ENCODE measurements around the gene SEC31B. TPM values are rescaled to one million over a fixed set of nuclear protein-coding genes. Genes with fewer than 3 reads are reported as not detected.

SEC31B gene
- total RNA-seq, 2 experiments from 2014 or later: 138 to 139 TPM

DNA sequence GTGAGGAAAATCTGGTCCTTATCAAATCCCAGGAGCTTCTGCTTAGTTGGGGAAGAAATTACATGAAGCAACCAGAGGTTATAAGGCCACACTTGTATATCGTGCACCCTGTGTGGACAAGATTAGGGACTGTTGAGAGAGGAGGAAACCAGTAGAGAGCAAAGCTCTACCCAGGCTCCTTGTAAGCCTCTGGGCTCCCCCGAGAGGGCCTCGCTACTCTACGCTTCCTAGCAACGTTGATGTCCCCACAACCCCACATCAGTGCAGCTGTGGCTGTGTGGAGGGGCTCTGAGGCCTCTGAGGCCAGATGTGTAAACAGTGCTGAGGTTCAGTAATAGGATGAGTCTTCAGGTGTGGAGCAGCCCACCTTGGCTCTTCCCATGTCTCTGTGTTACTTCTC is 32.1 kb upstream of the SEC31B start:
- ChIA-PET CTCF (interaction anchor here (1.0 kb wide), 1 partner anchor 9 kb away, joined by 4 read pairs; no protein-coding TSS in a partner anchor), POLR2A (interaction anchor here (0.6 kb wide), 1 partner anchor 48 kb away, joined by 3 read pairs; no protein-coding TSS in a partner anchor)
- Mint-ChIP-seq H3K4me3 (no peak overlapping the region), H3K36me3 (ENCODE audit: low read depth) (peaks cover 36% of the 10 kb centered on the region), H3K27me3 (no peaks in the 10 kb centered on the region), H3K27ac (no peak overlapping the region), H3K4me1 (peaks cover 1% of the 10 kb centered on the region), H3K9me3 (no peaks in the 10 kb centered on the region)
- no peak for DNase-seq

DNA sequence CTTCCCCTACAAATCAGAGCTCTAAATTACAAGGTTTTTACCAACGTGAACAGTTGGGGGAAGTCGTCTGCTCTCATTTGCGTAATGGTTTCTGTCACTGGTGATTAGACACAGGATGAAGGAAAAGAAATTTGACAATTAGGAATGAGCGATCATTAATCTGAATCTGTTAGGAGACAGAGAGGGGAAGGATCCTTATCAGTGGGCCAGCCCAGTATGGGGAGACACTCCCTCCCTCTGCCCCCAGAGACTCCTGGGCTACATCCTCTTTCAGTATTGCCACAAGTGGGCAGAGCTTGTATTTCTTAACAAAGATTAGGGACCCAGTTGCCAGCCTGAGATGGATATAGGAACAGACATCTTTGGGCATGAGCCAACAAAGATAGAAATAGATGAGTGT is 31.5 kb upstream of the SEC31B start:
- no peaks in the 10 kb centered on the region for H3K9me3 Mint-ChIP-seq
- CTCF ChIA-PET: interaction anchor here (1.1 kb wide), 1 partner anchor 15 kb away, joined by 3 read pairs; the partner anchor contains the start of gene HIF1AN
- H3K27me3 Mint-ChIP-seq: no peaks in the 10 kb centered on the region
- no peak for DNase-seq
- H3K4me3 Mint-ChIP-seq: no peak overlapping the region
- H3K36me3 Mint-ChIP-seq (ENCODE audit: low read depth): peaks cover 39% of the 10 kb centered on the region
- H3K4me1 Mint-ChIP-seq: peaks cover 2% of the 10 kb centered on the region
- no peak overlapping the region for H3K27ac Mint-ChIP-seq
- POLR2A ChIA-PET: interaction anchor here (0.6 to 3.8 kb wide), 3 partner anchors 15 to 192 kb away, joined by 3 to 12 read pairs (median 3); partner anchors contain the start of gene HIF1AN

DNA sequence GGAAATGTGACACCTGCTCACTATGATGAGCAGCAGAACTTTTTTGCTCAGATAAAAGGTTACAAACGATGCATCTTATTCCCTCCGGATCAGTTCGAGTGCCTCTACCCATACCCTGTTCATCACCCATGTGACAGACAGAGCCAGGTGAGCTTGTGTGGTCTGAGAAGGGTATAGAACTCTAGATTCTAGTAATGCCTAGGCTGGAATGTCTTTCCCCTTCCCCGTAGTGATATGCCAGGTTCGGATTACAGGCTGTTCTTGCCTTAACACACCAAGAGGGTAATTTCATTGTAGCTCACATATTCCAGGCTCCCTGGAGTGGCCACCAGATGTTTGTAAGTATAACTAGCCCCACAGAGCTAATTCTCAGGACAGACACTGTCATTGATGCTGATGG is 25.3 kb upstream of the SEC31B start:
- POLR2A ChIA-PET: interaction anchor here (0.6 to 2.2 kb wide), 2 partner anchors 9 to 81 kb away, joined by 3 to 9 read pairs; partner anchors contain the start of gene HIF1AN

DNA sequence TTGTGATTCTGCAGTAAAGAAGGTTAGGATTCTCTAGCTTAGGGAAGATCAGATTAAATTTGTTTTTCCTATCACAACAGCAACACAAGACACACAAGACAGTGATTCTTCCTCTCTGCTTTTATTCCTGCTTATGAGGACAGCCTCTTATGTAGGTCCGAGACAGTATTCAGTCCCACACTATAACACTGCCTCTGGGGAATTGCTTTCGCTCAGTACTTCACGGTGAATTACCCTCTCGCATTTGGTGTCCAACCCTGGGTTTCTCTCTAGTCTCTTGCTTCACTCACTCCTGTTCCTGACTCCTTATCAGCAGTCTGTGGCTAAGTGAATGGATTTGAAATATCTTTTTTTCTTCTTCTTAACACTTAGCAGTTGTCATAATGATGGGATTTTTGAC is 17.8 kb upstream of the SEC31B start:
- CTCF ChIA-PET: interaction anchor here (2.6 kb wide), 1 partner anchor 19 kb away, joined by 13 read pairs; no protein-coding TSS in a partner anchor
- Mint-ChIP-seq H3K27me3 (no peaks in the 10 kb centered on the region), H3K27ac (no peak overlapping the region)

More for the DNA sequence above, 25.3 kb upstream of the SEC31B start:
- no peaks in the 10 kb centered on the region for H3K9me3 Mint-ChIP-seq
- peaks cover 70% of the 10 kb centered on the region for H3K36me3 Mint-ChIP-seq (ENCODE audit: low read depth)
- H3K4me1 Mint-ChIP-seq: peaks cover 6% of the 10 kb centered on the region
- H3K27me3 Mint-ChIP-seq: no peaks in the 10 kb centered on the region
- DNase-seq: no peak
- CTCF ChIA-PET: interaction anchor here (0.6 to 2.0 kb wide), 4 partner anchors 9 to 69 kb away, joined by 3 to 9 read pairs (median 4); partner anchors contain the start of gene HIF1AN
- H3K4me3 Mint-ChIP-seq: no peak overlapping the region
- no peak overlapping the region for H3K27ac Mint-ChIP-seq

DNA sequence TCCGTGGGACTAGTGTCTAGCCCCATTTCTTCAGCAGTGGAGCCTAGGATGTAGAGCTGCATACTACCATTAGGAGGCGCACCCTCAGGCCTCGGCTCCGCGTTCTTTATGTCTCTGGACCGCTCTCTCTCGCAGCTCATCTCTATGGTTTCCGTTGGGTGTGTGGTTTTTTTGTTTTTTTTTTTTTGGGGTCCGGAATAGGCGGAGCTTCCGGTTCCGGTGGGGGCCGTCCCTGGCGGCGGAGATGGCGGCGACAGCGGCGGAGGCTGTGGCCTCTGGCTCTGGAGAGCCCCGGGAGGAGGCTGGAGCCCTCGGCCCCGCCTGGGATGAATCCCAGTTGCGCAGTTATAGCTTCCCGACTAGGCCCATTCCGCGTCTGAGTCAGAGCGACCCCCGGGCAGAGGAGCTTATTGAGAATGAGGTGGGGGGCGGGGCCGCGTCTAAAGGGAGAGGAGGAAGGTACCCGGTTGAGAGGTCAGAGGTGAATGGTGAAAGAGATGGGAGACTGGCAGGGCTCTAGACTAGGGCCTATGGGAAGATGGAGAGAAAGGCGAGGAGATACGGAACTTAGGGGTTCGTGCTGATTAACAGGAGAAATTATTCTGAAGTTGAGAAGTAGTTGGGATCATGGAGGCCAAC is 16.2 kb upstream of the SEC31B start, which contains the start of gene HIF1AN:
Gene HIF1AN (plus strand): TSS at position 229 of the 639 bp plus-strand sequence. CDS start 16 bp downstream, at position 245.
- no peaks in the 10 kb centered on the region for H3K27me3 Mint-ChIP-seq
- H3K36me3 Mint-ChIP-seq (ENCODE audit: low read depth): peaks cover 30% of the 10 kb centered on the region
- peak within 1 kb of the TSS; percentile 22 for H3K27ac Mint-ChIP-seq
- H3K4me3 Mint-ChIP-seq: no peak within 1 kb of the TSS
- ChIA-PET POLR2A (interaction anchor here (0.8 to 2.3 kb wide), 20 partner anchors 9 to 804 kb away, joined by 3 to 43 read pairs (median 4); partner anchors contain the start of genes COX15, CUTC, ERLIN1 and KAZALD1), CTCF (interaction anchor here (0.6 to 2.6 kb wide), 23 partner anchors 9 to 679 kb away, joined by 3 to 33 read pairs (median 6); partner anchors contain the start of genes BLOC1S2, SCD, SEC31B and SLF2)
- H3K9me3 Mint-ChIP-seq: no peaks in the 10 kb centered on the region
- peak; percentile 92 for DNase-seq
- H3K4me1 Mint-ChIP-seq: peaks cover 16% of the 10 kb centered on the region

More for the DNA sequence above, 17.8 kb upstream of the SEC31B start:
- peaks cover 42% of the 10 kb centered on the region for H3K36me3 Mint-ChIP-seq (ENCODE audit: low read depth)
- peaks cover 8% of the 10 kb centered on the region for H3K4me1 Mint-ChIP-seq
- POLR2A ChIA-PET: no interaction called here
- H3K9me3 Mint-ChIP-seq: no peaks in the 10 kb centered on the region
- no peak for DNase-seq
- no peak overlapping the region for H3K4me3 Mint-ChIP-seq

DNA sequence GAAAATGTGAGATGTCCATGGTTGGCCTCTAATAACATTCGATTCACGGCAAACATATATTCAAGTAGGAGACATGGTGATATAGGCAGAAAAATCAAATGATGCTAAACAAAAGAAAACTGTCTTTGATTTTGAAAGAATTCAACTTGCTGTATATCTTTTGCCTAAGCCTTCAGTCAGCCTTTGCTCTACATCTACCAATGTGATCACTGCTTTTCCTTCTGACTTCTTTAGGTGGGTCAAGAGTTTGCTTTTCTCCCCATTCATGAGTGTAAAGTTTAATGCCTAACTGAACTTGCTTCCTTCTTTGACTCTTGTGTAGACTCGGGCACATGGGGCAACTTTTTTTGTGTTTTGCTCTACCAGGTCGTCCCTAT is 15.7 kb upstream of the SEC31B start:
- Mint-ChIP-seq H3K9me3 (no peaks in the 10 kb centered on the region), H3K27me3 (no peaks in the 10 kb centered on the region), H3K4me3 (no peak overlapping the region), H3K36me3 (ENCODE audit: low read depth) (peaks cover 25% of the 10 kb centered on the region), H3K27ac (peak overlapping the region; percentile 5), H3K4me1 (peaks cover 15% of the 10 kb centered on the region)
- DNase-seq: no peak
- ChIA-PET CTCF (interaction anchor here (0.6 to 2.6 kb wide), 20 partner anchors 9 to 463 kb away, joined by 3 to 33 read pairs (median 6); partner anchors contain the start of genes BLOC1S2, SCD and SEC31B), POLR2A (interaction anchor here (0.7 to 2.3 kb wide), 20 partner anchors 8 to 803 kb away, joined by 3 to 43 read pairs (median 4); partner anchors contain the start of genes COX15, CUTC, ERLIN1 and KAZALD1)

DNA sequence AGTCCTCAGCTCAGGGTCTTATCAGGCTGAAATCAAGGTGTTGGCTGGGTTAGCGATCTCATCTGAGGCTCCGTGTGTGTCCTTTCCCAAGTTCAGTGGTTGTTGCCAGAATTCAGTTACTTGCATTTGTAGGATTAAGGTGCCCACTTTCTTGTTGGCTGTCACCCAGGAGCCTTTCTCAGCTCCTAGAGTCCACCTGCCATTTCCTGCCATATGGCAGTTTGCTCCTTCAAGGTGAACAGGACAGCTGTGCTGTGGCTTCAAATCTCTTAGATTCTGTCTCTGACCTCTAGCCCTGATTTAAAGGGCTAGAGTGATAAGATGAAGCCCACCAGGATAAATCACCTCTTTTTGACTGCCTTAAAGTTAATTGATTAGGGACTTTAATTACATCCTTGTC is 15.1 kb upstream of the SEC31B start:
- POLR2A ChIA-PET: interaction anchor here (0.7 to 2.3 kb wide), 2 partner anchors 10 to 25 kb away, joined by 3 to 43 read pairs; no protein-coding TSS in a partner anchor
- peak overlapping the region; percentile 5 for H3K27ac Mint-ChIP-seq
- no peak overlapping the region for H3K4me3 Mint-ChIP-seq
- CTCF ChIA-PET: interaction anchor here (0.6 to 2.6 kb wide), 7 partner anchors 10 to 276 kb away, joined by 3 to 13 read pairs (median 4); no protein-coding TSS in a partner anchor
- H3K36me3 Mint-ChIP-seq (ENCODE audit: low read depth): peaks cover 23% of the 10 kb centered on the region
- H3K27me3 Mint-ChIP-seq: no peaks in the 10 kb centered on the region
- no peak for DNase-seq
- H3K4me1 Mint-ChIP-seq: peaks cover 20% of the 10 kb centered on the region
- no peaks in the 10 kb centered on the region for H3K9me3 Mint-ChIP-seq

DNA sequence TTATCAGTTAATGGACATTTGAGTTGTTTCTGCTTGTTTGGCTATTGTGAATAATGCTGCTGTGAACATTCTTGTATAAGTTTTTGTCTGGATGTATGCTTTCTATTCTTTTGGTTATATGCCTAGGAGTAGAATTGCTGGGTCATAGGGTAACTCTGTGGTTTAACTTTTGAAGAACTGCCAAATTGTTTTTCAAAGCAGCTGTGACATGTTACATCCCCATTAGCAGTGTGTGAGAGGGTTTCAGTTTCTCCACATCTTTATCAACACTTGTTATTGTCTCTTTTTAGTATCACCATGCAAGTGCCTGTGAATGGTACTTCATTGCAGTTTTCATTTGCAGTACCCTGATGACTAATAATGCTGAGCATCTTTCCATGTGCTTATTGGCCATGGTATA is 12.1 kb upstream of the SEC31B start:
- H3K27ac Mint-ChIP-seq: peak overlapping the region; percentile 38
- no peaks in the 10 kb centered on the region for H3K27me3 Mint-ChIP-seq
- no peaks in the 10 kb centered on the region for H3K9me3 Mint-ChIP-seq
- ChIA-PET CTCF (no interaction called here), POLR2A (interaction anchor here (8.6 kb wide), 1 partner anchor 21 kb away, joined by 135 read pairs; no protein-coding TSS in a partner anchor)
- no peak overlapping the region for H3K4me3 Mint-ChIP-seq
- no peak for DNase-seq
- peaks cover 32% of the 10 kb centered on the region for H3K4me1 Mint-ChIP-seq
- peaks cover 22% of the 10 kb centered on the region for H3K36me3 Mint-ChIP-seq (ENCODE audit: low read depth)

DNA sequence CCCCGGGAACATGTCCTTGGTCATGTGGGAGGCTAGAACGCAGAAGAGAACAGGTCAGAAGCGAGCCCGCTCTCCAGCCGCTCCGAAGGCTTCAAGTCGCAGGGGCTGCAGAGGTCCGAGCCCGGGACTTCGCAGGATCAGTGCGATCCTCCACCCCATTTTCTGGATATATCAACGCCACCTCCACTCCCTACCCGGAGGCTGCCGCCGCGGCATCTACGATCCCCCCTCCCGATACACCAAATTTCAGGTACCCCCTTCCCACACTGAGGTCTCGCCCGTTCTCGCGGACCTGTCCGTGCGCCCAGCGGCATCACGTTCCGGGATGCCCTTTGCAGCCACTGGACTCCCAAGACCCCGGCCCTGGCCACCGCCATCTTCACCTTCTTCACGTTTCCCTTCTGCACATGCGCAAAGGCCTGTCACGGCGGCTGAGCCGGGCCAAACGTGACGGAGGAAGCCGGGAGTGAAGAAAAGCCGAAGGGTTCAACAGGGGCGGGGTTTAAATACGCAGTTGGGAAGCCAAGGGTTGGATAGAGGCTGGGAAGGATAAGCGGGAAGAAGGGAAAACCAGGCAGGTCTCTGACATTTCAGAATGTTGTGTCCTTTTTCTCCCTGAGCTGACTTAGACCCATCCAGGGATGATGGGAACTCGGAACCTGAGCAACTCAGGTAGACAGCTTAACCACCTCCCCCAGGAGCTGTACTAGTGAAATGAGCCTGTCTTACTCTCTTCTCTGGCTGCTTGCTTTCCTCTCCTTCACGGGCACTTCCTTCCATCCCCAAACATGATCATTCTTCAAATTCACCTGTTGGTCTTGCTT is 10.0 kb upstream of the SEC31B start, which contains the start of gene NDUFB8:
Gene NDUFB8 (minus strand): TSS at position 397 of the 824 bp plus-strand sequence. CDS start 20 bp downstream, at position 377.
- peaks cover 41% of the 10 kb centered on the region for H3K4me1 Mint-ChIP-seq
- H3K9me3 Mint-ChIP-seq: no peaks in the 10 kb centered on the region
- H3K27ac Mint-ChIP-seq: peak within 1 kb of the TSS; percentile 95
- H3K4me3 Mint-ChIP-seq: peak within 1 kb of the TSS; percentile 90
- peaks cover 38% of the 10 kb centered on the region for H3K36me3 Mint-ChIP-seq (ENCODE audit: low read depth)
- CTCF ChIA-PET: interaction anchor here (1.0 to 9.6 kb wide), 4 partner anchors 11 to 19 kb away, joined by 7 to 94 read pairs (median 33); no protein-coding TSS in a partner anchor
- DNase-seq: peak; percentile 90
- no peaks in the 10 kb centered on the region for H3K27me3 Mint-ChIP-seq
- POLR2A ChIA-PET: interaction anchor here (0.6 to 8.6 kb wide), 9 partner anchors 9 to 159 kb away, joined by 3 to 135 read pairs (median 4); no protein-coding TSS in a partner anchor

DNA sequence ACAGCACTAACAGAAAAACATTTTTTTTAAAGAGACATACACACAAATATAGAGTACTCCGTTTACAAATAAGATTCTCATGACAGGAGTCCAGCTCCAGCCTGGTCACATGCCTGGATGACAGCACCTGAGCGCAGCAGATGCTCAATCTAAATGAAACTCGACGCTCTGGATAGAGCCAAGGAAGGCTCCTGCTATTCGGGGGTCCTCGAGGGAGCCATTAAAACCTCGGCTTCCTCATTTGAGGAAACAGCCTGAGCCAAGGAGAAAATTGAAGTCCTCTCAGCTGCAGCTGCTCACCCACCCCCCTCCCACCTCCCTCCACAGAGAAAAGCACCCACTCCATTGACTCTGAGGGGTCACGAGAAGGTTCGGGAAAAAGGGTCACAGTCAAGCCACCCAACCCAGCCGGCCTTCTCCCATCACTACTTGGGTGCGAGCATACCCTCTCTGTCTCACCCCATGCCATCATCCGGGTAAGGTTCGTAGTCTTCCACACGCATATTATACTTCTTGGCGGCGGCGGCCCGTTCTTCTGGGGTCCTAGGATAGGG is 9.3 kb upstream of the SEC31B start:
- CTCF ChIA-PET: interaction anchor here (4.1 to 9.6 kb wide), 2 partner anchors 12 to 18 kb away, joined by 54 to 94 read pairs; no protein-coding TSS in a partner anchor
- Mint-ChIP-seq H3K4me1 (peaks cover 42% of the 10 kb centered on the region), H3K4me3 (peak overlapping the region; percentile 90), H3K27me3 (no peaks in the 10 kb centered on the region), H3K36me3 (ENCODE audit: low read depth) (peaks cover 45% of the 10 kb centered on the region), H3K27ac (peak overlapping the region; percentile 95), H3K9me3 (no peaks in the 10 kb centered on the region)
- DNase-seq: no peak
- POLR2A ChIA-PET: interaction anchor here (0.9 to 8.6 kb wide), 5 partner anchors 11 to 182 kb away, joined by 4 to 135 read pairs (median 9); partner anchors contain the start of gene SCD

DNA sequence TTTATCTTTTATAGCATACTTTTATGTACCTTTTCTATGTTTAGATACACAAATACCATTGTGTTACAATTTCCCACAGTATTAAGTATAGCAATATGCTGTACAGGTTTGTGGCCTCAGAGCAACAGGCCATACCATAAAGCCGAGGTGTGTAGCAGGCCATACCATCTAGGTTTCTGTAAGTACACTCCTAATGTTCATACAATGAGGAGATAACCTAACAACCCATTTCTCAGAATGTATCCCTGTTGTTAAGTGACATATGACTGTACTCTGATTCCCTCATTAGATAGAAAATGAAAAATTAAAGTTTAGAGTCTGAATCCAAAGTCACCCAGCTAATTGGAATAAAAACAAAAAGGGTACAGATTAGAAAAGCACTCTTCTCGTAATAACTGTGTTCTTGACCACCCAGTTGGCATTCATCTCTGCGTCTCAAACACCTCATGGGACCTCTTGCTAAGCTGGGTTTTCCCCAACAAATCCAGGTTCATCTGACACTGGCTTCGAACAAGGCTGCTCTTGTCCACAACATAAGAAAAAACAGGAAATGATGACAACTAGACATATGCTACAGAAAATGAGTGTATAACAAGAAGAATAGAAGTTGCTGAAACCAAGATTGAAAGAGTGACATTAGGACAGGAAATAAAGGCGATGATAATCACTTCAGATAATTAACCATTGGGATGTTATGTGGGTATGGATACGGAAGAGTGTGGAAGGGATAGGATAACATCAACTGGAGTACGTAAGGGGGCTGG is 8.6 kb upstream of the SEC31B start:
- Mint-ChIP-seq H3K4me1 (peaks cover 45% of the 10 kb centered on the region), H3K9me3 (no peaks in the 10 kb centered on the region), H3K36me3 (ENCODE audit: low read depth) (peaks cover 52% of the 10 kb centered on the region), H3K27ac (peak overlapping the region; percentile 95), H3K27me3 (no peaks in the 10 kb centered on the region), H3K4me3 (peak overlapping the region; percentile 90)
- DNase-seq: no peak
- ChIA-PET CTCF (interaction anchor here (0.7 to 9.6 kb wide), 4 partner anchors 11 to 45 kb away, joined by 3 to 94 read pairs (median 30); no protein-coding TSS in a partner anchor), POLR2A (interaction anchor here (0.6 to 8.6 kb wide), 8 partner anchors 7 to 190 kb away, joined by 3 to 135 read pairs (median 8); partner anchors contain the start of genes HIF1AN and SCD)
